NCI-H1105 treated with DMSO at 0.1 percent for 48 hours (cell line): ENCODE measurements around the gene AHCY.
"Not testable (repeated sequence)": the region's sequence is repeated elsewhere in the genome, so short reads cannot be mapped to it uniquely, and the experiment has no call there.

Experiments used
- DNase-seq: peaks from one replicate; lab custom pipeline; 2025; lab: John Stamatoyannopoulos, UW

Gene AHCY

DNA sequence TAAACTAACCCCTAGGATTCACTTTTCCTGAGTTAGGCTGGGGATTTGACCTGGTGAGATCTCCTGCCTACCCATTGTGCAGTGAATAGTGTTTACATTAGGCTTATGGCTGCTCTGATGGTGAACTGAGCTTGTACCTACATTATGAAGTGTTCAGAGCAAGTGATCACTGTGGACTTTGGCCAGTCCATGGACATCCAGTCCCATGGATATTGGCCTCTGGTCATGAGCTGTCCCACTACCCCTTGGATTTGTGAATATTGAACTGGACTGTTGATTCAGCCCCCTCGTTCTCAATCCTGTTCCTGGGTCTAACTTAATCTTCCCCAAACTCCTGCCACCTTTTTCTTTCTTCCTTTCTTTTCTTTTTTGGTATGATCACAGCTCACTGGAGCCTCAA, 48.2 kb downstream of the AHCY start:
- DNase-seq: no peak

- DNase-seq: not testable (repeated sequence)
Measured at GRCh38 chr20:34252431-34253086, 50.6 kb downstream of the AHCY start.

- no peak for DNase-seq
Measured at GRCh38 chr20:34251619-34252018, 51.5 kb downstream of the AHCY start.

DNA sequence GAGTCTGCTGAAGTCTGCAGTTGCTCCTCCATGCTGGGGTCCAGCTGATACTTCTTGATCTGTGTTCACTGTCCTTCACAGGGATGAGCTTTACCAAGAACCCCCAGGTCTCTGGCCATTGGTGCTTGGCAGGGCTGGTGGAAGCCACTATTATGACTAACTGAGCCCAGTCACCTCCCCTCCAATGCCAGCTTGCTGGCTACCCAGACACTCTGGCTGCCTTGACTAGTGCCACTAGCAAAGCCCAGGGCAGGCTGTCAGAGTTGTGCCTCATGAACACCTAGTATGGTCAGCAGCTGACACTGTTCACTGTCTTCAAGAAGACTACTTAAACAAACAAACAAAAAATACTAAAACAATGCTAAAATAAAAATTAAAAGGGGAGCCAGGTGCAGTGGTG, 53.1 kb downstream of the AHCY start:
- DNase-seq: no peak

- DNase-seq: no peak
Measured at GRCh38 chr20:34249291-34249690, 53.9 kb downstream of the AHCY start.

DNA sequence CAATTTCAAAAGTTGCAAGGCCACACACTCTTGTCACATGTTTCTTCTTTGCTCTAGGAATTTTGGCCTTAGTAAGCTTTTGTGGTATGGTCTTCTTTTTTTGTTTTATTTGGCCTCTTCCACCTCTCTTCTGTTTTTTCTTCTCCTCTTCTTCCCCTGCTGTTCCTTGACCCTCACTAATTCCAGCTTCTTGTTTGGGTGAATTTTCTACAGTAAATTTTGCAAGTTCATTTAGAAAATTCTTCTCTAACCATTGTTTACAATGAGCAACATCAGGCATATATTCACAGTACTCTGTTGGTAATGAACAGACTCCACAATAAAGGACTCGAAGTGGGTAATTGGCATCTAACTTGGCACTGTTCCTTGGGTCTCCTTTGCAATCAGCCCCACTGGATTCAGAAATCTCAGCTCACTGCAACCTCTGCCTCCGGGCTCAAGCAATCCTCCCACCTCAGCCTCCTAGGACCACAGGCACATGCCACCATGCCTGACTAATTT, 57.0 kb downstream of the AHCY start:
- DNase-seq: no peak

- DNase-seq: no peak
Measured at GRCh38 chr20:34243377-34243776, 59.8 kb downstream of the AHCY start.

GRCh38 chr20:34242879-34243278, 60.3 kb downstream of the AHCY start:
- DNase-seq: no peak

GRCh38 chr20:34242015-34242414, 61.1 kb downstream of the AHCY start:
- DNase-seq: not testable (repeated sequence)

DNA sequence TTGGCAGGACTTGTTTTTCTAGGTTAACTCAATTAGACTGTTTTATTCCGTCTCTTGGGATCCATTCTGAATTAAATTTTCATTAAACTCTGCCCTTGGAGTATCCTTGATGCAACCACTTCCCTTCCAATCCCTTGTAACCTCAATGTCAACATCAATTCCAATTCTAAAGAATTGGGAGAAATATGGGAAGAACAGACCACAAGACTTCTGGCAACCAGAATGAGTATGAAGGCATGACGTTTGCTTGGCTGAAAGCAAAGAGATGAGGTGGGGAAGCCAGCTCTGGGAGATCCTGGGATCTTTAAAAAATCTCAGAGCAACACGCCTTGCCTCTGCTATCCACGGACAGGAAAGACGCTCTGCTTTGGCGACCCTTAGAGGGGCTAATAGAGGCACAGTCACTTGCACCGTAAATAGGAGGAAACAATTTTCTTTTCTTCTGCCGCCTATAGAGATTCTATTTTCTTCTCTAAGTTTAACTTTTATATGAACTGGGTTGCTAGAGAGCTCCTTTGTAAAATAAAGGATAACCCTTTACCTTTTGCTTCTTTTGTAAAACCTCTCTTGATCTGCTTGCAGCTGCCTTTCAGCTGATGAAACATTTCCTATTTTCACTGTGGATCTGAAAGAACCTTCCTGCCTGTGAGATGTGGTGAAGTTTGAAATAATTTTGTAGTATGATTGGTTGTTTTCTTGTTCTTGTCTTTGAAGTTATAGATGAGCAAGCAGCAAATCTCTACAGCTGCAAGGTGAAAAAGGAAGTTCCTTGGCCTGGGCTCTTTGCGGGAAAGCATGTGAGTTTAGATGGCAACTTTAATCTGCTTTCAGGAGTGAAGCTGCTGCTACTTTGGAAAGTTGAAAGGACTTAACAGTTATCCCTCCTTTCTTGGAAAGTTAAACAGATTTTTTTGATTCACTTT, 62.2 kb downstream of the AHCY start, which contains the start of gene ASIP:
Gene ASIP, plus strand, starts transcription at position 731 of the 923 bp plus-strand sequence. CDS start 18,952 bp downstream, outside the sequence.
- DNase-seq: no peak

DNA sequence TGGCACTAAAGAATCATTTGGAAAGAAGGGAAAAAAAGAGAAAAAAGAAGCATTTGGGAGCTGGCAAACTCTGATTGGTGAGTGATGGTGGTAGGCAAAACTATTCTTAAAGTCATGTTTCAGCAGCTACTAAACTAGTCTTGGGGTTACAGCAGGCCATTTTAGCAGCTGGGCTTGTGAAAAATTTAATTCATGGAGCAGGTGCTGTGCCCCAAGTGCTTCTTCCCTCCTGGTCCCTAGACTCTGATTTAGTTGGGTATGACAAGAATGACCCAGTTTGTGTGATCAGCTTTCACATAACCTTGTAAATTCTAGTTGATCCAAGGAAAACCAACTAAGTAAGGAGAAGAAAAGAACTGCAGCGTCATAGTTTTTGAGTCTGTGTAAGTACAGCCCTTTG, 63.0 kb downstream of the AHCY start:
- DNase-seq: no peak

DNA sequence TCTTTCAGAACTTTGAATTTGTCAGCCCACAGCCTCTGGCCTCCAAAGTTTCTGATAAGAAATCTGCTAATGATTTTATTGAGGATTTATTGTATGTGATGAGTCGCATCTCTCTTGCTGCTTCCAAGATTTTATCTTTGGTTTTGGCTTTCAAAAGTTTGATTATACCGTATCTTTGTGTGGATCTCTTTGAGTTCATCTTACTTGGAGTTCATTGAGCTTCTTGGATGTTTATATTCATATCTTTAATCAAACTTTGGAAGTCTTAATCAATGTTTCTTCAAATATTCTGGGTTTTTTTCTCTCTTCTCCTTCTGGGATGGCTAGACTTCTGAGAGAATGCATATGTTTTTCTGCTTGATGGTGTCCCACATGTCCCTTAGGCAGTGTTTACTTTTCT, 65.2 kb downstream of the AHCY start:
- no peak for DNase-seq

GRCh38 chr20:34235875-34236274, 67.3 kb downstream of the AHCY start:
- no peak for DNase-seq

- DNase-seq: no peak
Measured at GRCh38 chr20:34233687-34234086, 69.5 kb downstream of the AHCY start.

GRCh38 chr20:34232494-34233087, 70.6 kb downstream of the AHCY start:
- DNase-seq: no peak

- DNase-seq: no peak
Measured at GRCh38 chr20:34231634-34232033, 71.5 kb downstream of the AHCY start.
